Mucosa of gallbladder (tissue), 1 donor: ENCODE results near the gene TSEN54. TPM values are rescaled to one million over a fixed set of nuclear protein-coding genes. Genes with fewer than 3 reads are reported as not detected.
"Not testable (repeated sequence)": the region's sequence is repeated elsewhere in the genome, so short reads cannot be mapped to it uniquely, and the experiment has no call there.

ENCODE experiments used
- DNase-seq: peaks from one replicate; pipeline ENCODE4 v3.0.0-alpha.2; 2020; ENCODE audit warnings: low spot score
- total RNA-seq: library from RNA; stranded (reverse); gene quantifications from one replicate; pipeline ENCODE4 v1.2.1, GENCODE V29; 2021
- donor health status: DM: no; HTN: no; CAD: no.

TSEN54 gene
- total RNA-seq, 1 donor from 2014 or later: 158 TPM

DNA sequence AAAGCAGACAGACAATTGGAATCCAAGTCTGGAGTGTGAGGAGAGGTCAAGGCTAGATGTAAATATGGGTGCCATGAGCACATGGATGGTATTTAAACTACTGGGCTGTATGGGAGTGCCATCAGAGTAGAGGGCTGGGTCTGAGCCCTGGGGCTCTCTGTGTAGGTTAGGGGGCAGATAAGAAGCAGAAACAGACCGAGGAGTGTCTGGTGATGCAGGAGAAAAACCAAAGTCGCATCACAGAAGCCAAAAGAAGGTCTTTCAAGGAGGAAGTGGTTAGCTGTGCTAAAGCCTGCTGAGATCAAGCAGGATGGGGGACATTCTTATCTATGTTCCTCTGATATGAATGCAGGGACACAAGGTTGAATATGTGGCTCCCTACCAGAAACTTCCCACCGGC, 1.9 kb downstream of the TSEN54 start:
- no peak for DNase-seq

DNA sequence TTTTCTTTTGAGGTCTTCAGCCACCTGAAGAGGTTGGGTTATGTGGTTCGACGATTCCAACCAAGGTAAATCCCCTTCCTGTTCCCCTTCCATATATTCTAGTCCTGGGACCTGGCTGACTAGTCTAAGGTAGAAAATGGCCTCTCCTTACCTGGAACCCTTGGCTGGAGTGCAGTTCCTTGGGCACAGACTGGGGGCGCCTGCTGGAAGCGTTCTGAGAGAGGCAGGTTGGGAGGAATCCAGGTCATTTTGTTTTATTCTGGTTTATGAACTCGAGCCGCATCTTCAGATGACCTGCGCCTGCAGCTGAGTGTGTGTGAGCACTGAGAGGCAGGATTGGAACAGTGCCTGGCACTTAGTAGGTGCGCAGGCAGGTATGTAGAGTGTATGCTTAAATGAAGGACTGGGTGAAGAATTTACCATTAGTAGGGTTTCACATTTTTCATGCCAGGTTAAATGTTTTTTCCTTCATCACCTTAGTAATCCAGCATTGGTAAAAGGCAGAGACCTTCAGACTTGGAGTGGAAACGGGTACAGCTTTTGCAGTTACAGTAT, 2.7 kb downstream of the TSEN54 start:
- no peak for DNase-seq

DNA sequence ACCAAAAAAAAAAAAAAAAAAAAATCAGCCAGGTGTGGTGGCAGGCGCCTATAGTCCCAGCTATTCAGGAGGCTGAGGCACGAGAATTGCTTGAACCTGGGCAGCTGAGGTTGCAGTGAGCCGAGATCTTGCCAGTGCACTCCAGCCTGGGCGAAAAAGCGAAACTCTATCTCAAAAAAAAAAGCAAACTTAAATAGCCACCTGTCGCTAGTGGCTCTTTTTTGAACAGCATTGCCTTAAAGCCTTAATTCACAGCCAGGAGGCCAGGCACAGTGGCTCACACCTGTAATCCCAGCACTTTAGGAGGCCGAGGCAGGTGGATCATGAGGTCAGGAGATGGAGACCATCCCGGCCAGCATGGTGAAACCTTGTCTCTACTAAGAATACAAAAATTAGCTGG, 4.1 kb downstream of the TSEN54 start:
- DNase-seq: not testable (repeated sequence)

DNA sequence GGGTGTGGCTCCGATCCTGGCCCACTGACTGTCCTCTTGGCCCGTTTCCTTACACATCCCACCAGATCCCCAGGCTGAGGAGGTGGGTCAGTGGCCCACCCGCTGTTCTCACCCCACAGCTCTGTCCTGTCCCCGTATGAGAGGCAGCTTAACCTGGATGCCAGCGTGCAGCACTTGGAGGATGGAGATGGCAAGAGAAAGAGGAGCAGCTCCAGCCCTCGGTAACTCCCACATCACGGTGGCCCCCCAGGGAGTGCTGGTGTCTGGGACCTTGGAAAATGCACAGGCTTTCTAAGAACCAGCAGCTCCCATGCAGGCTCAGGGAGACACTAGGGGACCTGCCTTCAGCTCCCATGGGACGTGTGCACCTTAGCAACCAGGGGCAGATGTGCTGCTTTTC, 5.0 kb downstream of the TSEN54 start:
- DNase-seq: no peak

DNA sequence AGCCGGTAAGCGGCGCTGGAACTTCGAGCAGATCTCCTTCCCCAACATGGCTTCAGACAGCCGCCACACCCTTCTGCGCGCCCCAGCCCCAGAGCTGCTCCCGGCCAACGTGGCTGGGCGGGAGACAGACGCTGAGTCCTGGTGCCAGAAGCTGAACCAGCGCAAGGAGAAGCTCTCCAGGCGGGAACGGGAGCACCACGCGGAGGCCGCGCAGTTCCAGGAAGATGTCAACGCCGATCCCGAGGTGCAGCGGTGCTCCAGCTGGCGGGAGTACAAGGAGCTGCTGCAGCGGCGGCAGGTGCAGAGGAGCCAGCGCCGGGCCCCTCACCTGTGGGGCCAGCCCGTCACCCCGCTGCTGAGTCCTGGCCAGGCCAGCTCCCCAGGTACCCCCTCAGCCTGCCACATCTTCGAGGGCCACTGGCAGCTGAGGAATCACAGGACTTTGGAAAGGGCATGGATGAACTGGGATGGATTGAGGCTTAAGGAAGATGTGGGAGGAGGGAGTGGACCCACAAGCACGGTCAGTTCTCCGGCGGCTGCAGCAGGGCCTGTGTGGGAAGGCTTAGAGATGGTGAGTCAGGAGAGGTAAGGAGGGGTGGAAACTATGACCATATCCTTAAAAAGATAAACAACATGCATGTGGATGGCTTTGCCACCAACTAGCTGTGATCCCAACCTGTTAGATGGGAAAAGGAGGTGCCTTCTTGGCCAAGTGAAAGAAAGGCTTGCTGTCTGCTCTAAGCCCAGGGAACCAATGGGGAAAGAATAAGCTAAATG, 5.8 kb downstream of the TSEN54 start:
- DNase-seq: no peak

DNA sequence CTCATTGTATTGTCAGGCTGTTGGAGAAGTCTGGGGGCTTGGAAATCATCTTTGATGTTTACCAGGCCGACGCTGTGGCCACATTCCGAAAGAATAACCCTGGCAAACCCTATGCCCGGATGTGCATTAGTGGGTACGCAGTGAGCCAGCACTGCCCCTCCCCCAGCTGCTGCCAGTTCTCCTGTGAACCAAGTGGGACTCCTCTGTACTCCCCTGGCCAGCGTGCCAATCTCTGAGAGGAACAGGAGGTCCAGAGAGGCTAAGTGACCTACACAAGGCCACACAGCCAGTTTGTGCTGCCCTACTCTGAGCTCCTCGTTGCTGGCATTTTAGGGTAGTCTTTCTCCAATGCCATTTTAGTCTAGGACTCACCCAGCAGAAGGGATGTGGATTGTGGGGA, 7.3 kb downstream of the TSEN54 start:
- DNase-seq: no peak

DNA sequence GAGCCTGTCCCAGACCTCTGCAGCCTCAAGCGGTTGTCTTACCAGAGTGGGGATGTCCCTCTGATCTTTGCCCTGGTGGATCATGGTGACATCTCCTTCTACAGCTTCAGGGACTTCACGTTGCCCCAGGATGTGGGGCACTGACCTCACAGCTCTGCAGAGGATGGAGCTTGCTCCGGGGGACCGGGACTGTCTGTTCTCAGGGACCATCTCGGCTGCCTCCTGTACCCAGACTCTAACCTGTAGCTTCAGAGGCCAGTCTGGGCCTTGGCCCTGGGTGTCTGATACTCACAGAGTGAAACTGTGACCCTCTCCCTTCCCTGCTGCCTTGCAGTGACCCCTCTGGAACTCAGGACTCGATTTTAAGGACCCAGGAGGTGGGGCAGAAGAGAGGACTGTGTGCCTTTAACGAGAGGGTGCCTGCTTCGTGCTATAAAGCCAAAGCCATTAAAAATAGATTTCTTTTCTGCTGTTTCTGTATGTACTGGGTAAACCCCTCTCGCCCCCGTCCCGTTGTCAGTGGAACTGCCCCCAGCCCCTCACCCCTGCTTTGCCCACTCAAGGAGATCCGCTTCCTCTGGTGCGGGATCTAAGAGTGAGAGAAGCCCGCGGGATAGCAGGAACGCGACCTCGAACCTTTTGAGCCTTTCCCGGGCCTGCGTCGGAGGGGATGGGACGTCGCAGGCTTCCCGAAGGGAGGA, 8.1 kb downstream of the TSEN54 start:
- DNase-seq: no peak

DNA sequence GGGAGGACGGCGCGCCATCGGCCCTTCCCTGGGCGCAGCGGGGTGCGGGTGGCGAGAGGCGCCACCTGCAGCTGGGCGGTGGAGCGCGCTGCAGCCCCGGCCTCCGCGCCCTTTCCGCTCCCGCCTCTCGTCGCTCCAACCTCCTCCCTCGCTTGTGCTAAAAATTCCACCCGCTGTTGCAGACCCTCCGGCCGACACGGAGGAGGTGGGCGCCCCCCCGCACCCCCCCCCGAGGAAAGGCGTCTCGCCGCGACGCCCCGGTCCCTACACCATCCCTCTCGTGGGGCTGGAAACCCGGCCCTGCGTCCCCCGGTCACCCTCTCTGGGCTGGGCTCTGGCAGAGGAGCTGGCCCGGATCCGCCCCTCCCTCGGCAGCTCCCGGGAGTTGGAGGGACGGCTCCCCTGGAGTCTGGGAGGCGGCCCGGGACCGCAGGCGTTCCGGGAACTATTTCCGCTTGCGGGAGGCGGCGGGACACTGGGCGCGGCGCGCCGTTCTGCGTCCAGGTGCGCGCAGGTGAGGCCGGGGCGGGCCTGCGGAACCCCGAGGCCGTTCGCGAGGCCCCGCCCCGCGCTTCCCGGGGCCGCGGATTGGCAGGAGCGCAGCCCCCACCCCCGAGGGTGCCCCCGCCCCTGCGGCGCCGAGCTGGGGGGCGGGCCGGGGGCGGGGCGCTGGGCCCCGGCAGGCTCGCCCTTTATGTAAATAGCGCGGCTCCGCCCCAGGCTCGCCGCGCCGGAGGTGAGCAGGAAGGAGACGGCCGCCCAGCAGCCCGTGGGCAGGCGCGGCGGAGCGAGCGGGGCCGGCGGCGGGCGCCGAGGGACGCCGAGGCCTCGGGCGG, 8.9 kb downstream of the TSEN54 start, which contains the start of gene LLGL2:
Gene LLGL2, plus strand, starts transcription at position 728 of the 836 bp plus-strand sequence. CDS start 17,730 bp downstream, outside the sequence.
- DNase-seq: peak; percentile 92

DNA sequence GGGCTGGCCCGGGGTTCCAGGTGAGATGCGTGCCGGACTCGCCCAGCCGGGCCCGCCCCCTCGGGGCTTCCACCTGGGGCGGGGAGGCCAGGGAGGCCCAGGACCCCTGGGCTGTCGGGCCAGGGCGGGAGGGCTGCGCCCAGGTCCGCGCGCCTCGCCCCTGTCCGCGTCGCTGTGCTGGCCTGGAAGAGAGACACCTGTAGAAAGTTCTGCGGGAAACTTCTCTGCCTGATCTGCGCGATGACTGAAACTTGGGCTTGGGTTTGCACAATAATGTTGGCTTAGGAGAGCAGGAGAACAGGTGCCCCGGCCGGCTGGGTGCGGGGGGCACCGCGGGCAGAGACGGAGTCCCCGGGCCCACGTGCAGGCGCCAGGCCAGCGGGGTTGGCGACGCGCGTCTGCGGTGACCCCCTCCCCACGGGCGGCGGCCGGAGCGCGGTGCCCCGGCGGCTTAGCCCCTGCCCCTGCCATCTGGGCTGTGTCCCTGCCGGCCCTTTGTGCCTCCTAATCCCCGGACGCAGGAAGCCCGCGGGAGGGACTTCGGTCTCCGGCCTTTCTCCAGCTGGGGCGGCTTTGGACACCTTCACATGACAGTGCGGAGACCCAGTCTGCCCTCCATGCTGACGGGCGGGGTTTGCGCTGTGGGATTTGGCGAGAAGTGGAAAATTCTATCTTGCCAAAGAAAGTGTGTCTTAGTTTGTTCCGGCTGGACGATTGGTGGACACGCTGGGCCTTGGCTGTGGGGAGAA, 9.7 kb downstream of the TSEN54 start:
- no peak for DNase-seq

DNA sequence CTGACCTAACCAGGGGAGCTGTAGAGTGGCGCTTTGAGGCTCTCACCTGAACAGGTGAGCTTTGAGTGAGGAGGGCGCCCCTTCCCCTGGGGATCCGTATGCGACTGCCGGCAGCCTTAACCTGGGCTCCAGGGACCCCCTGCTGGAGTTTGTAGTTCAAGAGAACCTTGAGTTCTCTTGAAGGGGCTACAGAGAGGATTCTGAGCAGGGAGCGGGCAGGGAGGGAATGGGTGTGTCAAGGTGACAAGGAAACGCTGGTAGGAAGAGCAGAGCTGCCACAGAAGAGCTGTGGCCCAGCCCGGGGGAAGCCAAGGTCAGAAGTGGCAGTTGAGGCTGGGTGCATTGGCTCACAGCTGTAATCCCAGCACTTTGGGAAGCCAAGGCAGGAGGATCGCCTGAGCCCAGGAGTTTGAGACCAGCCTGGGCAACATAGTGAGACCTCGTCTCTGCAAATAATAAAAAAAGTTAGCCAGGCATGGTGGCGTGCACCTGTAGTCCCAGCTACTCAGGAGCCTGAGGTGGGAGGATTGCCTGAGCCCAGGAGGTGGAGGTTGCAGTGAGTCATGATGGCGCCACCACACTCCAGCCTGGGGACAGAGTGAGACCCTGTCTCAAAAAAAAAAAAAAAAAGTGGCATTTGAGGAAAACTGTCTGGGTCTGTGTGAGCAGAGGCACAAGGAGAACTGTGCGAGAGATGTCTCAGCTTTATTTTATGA, 10.4 kb downstream of the TSEN54 start:
- peak; percentile 42 for DNase-seq

DNA sequence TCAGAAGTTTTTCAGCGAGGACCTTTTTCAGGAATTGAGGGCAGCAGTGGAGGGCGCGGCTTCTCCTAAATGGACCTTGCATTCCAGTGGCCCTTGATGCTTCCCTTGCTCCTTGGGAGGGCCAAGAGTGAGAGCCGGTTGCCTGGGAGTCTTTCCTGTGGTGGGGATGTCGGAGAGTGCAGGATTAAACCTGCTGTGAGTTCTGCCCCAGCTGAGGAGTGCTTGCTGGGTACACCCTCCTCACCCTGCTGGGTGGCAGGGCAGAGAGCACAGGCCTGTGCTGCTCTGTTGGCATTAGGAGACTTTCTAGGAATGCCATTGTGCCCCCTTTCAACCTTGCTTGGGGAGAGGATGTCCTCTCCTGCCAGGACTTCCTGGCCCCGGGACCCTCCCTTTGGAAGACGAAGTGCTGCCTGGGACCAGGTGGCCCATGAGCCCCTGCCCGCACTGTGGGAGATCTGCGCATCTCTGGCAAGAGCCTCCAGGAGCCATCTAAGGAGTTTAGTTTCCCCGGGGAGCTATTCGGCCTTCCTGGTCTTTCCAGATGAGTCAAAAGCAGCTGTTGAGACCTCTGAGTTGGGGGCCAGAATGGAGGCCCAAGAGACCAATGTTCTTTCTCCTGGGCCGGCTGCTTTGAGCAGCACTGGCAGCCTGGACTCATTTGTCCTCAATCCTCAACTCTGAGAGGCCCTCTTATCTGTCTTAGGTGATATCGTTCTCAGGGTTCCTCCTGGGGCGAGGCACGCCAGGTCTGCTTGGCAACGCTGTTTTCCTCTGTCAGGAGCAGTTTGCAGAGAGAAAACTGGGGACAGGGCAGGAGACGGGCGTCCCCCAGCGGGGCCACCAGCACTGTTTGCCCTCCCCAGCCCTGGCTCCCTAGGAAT, 14.8 kb downstream of the TSEN54 start:
- no peak for DNase-seq

DNA sequence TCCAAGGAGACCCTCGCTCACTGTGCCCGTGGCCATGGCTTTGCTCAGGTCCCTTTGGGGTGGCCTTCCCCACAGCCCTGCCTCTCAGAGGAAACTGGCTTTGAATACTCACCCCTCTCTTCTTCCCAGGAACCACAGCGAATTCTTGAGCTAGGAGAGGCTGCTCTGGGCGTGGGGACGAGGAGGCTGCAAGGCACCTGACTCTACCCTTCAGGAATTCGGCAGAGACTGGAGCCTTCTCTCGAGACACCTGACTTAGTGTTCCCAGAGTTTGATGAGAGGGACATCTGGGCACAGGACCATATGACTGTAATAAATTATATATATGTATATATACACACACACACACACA, 15.4 kb downstream of the TSEN54 start:
- no peak for DNase-seq

DNA sequence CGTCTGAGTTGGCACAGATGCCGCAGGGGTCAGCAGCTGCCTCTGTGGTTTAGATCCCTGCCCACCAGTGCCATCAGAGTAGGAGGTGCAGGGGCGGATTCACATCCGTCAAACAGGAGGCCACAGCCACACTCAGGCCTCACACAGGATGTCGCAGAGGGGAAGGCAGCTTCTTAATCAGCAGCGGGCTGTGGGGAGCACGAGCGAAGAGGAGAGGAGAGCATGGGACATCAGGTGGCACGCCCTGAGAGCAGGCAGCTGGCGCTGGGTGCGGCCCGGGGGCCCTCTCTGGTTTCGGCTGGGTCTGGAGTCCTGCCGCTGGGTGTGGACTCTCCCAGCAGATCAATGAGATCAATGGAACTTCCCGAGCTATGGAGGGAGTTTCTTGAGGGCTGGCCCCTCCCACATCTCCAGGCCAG, 18.8 kb downstream of the TSEN54 start:
- peak; percentile 86 for DNase-seq

DNA sequence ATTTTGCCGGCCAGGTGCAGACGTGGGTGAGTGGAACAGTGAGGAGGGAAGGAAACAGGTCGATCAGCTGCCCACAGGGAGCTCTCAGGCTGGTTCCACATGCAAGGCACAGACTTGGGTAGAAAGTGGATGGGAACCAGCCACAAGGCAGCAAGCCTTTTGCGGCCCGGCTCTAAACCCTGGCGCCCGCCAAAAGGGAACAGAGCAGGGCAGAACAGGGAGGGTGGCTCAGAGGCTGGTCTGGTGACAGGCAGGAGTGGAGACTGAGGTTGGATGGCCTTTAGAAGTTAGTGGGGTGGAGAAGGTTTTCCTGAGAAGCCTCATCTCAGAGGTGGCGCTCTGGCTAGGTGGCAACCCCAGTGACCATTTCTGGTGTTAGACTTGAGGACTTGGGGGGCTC, 19.5 kb downstream of the TSEN54 start:
- no peak for DNase-seq

DNA sequence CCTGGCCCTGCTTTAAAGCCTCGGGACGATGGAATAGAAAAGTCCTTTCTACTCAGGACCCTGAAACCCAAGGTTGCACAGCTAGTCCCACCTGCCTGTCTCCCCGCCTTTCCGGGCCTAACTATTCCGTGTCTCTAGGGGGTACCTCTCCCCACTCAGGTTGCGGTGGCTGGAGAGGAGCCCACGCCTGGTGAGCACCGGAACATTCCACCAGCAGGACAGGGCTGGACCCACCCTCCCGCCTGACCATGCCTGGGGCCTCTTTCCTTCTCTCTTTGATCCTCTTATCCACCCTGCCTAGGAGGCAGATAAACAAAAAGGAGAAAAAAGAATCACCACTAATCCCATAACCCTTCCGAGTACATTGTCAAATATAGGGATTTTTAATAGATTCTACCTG, 20.0 kb downstream of the TSEN54 start:
- no peak for DNase-seq

DNA sequence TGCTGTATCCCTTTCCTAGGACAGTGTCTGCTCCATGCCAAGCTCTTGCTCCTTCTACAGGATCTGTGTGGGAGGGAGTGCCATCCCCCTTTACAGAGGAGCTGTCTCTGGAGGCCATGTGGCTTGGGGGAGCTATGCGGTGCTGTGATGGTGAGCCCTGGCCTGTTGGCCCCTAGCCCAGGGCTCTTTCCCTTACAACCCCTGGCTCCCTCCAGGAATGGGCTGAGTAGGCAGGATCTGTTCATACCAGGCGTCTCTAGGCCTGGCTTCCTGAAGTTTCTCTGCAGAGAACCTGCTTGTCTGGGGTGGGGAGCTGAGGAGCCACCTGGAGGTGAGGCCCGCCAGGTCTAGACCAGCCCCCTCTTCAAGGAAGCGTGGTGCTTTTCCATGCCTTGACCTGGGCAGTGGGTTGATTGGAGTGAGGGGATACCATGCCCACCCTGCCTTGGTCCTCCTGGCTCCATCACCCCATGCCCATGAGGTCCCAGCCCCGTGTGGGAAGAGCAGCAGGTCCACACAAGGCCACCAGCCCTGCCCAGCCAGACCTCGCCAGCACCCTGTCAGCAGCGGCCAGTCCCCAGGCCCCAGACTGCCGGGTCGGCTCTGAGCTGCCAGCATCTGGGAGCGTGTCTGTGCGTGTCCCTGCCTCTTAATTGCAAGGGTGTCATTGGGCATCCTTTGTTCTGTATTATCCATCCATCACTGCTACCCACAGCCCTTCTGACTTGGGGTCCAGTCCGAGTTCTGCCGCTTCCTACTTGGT, 23.8 kb downstream of the TSEN54 start:
- no peak for DNase-seq

DNA sequence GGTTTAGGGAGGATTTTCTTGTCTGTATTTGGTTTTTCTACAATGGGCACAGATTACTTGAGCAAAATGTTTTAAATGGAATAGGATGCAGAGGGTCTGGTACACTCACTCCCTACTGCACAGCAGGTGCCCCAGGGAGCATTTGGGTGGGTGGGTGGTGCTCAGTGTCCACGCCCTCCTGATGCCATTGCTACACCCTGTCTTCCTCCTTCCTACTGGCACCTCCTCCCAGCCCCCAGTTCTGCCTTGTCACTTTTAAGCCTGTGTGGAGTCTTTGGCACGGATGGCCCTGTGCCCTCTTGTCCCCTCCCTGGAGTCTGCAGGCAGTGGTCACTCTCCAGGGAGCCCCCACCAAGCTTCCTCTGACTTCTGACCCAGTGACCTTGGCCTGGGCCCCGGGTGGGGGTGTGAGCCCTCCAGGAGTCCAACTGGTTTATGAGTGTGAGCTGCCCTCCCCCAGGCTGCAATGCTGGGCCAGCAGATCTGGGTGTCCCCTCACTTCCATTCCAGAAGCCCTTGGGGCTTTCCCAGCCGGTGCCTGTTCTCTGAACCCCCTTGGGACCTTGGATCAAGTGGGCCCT, 24.7 kb downstream of the TSEN54 start:
- no peak for DNase-seq

DNA sequence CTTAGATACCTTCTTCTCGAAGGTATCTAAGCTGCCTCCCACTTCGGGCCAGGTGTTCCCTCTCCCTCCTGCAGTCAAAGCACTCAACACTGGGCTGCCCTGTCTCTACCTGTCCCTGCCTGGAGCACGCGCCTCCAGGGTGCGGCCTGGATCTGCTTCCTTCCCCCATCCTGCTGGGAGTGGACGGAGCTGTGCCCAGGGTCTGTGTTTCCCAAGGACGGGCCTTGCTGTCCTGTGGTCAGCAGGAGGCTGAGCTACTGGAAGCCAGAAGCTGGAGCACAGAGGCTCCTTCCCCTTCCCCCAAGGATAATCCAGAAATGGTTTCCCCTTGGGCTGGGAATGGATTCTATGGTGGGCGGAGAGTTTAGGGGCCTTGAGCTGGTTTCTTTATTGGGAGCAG, 25.9 kb downstream of the TSEN54 start:
- no peak for DNase-seq
